PC-9 (cell line): ENCODE data around the gene TBL1XR1. TPM values are rescaled to one million over a fixed set of nuclear protein-coding genes. Genes with fewer than 3 reads are reported as not detected.

Source experiments
- BruUV-seq: library from RNA; stranded (reverse); fragments of 400-500 nt; replicated peaks from 2 replicates; lab custom pipeline; 2021; lab: Mats Ljungman, UMichigan
- CTCF ChIA-PET: fragments of 300-600 bp; sonication (Branson Sonifier 250); formaldehyde crosslinking; loops from one replicate; lab custom pipeline; 2022; ENCODE audit warnings: antibody characterized with exemption; lab: Charles Lee
- POLR2A ChIA-PET: fragments of 300-600 bp; sonication (Branson Sonifier 250); formaldehyde crosslinking; loops from one replicate; lab custom pipeline; 2022; ENCODE audit warnings: antibody characterized with exemption; ENCODE audit not compliant: unreplicated experiment; lab: Charles Lee
- DNase-seq, 2 experiments: peaks; one replicate each; pipeline versions ENCODE4 v3.0.0 to v3.0.0-alpha.2; 2015 to 2022; ENCODE audit warnings: mixed read lengths in 1 of 2
- H2AFZ ChIP-seq: fragments of 200-600 bp; sonication (generic); 2 replicates; pipeline ENCODE4 v1.8.1; 2017; ENCODE audit warnings: antibody characterized with exemption
- H3F3A ChIP-seq: fragments of 200-600 bp; sonication (generic); 2 replicates; pipeline ENCODE4 v1.8.1; 2017; ENCODE audit warnings: antibody characterized with exemption, mild to moderate bottlenecking, low read depth; ENCODE audit not compliant: insufficient read depth
- H3K27ac ChIP-seq: fragments of 200-600 bp; sonication (generic); 2 replicates; pipeline ENCODE4 v1.6.1; 2016; ENCODE audit warnings: mixed run types
- H3K27me3 ChIP-seq: fragments of 200-600 bp; sonication (generic); 2 replicates; pipeline ENCODE4 v1.6.1; 2016; ENCODE audit warnings: low read depth, mixed run types; ENCODE audit not compliant: insufficient read depth
- H3K36me3 ChIP-seq: fragments of 200-600 bp; sonication (generic); 2 replicates; pipeline ENCODE4 v1.6.1; 2016; ENCODE audit warnings: low read depth, mixed run types
- H3K4me1 ChIP-seq: fragments of 200-600 bp; sonication (generic); replicated peaks from 2 replicates; pipeline ENCODE4 v1.6.1; 2016; ENCODE audit warnings: mixed run types; ENCODE audit not compliant: insufficient read depth
- H3K4me2 ChIP-seq: fragments of 200-600 bp; sonication (generic); 2 replicates; pipeline ENCODE4 v1.6.1; 2017; ENCODE audit warnings: mixed run types
- H3K4me3 ChIP-seq: fragments of 200-600 bp; sonication (generic); 2 replicates; pipeline ENCODE4 v1.6.1; 2016; ENCODE audit warnings: mixed run types
- H3K79me2 ChIP-seq: fragments of 200-600 bp; sonication (generic); 2 replicates; pipeline ENCODE4 v1.6.1; 2017; ENCODE audit warnings: low read depth, mixed run types
- H3K9me2 ChIP-seq: fragments of 200-600 bp; sonication (generic); 2 replicates; pipeline ENCODE4 v1.8.1; 2017; ENCODE audit warnings: mild to moderate bottlenecking; ENCODE audit not compliant: insufficient read depth
- H3K9me3 ChIP-seq: fragments of 200-600 bp; sonication (generic); 2 replicates; pipeline ENCODE4 v1.8.1; 2016; ENCODE audit warnings: low read depth; ENCODE audit not compliant: insufficient read depth
- H4K20me1 ChIP-seq: fragments of 200-600 bp; sonication (generic); 2 replicates; pipeline ENCODE4 v1.8.1; 2017; ENCODE audit not compliant: insufficient read depth
- CTCF ChIP-seq: fragments of 200-600 bp; sonication (generic); conservative IDR thresholded peaks from 2 replicates; pipeline ENCODE4 v1.6.1; 2017; ENCODE audit warnings: mixed run types, antibody characterized with exemption, mild to moderate bottlenecking, moderate library complexity
- EZH2 ChIP-seq: fragments of 200-600 bp; sonication (generic); IDR thresholded peaks from 2 replicates; pipeline ENCODE4 v1.8.0; 2017; ENCODE audit warnings: antibody characterized with exemption, low read depth
- intact Hi-C: fragments of 100-400 bp; cut with micrococcal nuclease; formaldehyde crosslinking; loops from one replicate; pipeline ENCODE4 v1.10.0; 2022; ENCODE audit not compliant: unreplicated experiment
- total RNA-seq: library from RNA; stranded (reverse); gene quantifications from 2 replicates; pipeline ENCODE4 v1.2.3, GENCODE V29; 2021

TBL1XR1 gene
- total RNA-seq, 1 experiment from 2014 or later = 243 TPM

- no peaks in the 10 kb centered on the region for H3K79me2 ChIP-seq
- no peaks in the 10 kb centered on the region for H3K4me1 ChIP-seq
- TF ChIP-seq CTCF (no peak), EZH2 (no peak)
- no peak overlapping the region for H2AFZ ChIP-seq
- intact Hi-C loops = no loop called here
- H3K27ac ChIP-seq = no peak overlapping the region
- H3K9me2 ChIP-seq = no peaks in the 10 kb centered on the region; the same call in 1 of the 2 replicates
- ChIA-PET POLR2A (no interaction called here), CTCF (no interaction called here)
- no peaks in the 10 kb centered on the region for H4K20me1 ChIP-seq
- H3K4me2 ChIP-seq = no peak overlapping the region
- no peak overlapping the region for H3K4me3 ChIP-seq
- no peak for DNase-seq
- H3K27me3 ChIP-seq = no peaks in the 10 kb centered on the region
- no peaks in the 10 kb centered on the region for H3K36me3 ChIP-seq
- H3F3A ChIP-seq = no peaks in the 10 kb centered on the region
- H3K9me3 ChIP-seq = no peaks in the 10 kb centered on the region
- BruUV-seq = no TSS peak
Measured at GRCh38 chr3:176976586-176976985, 220.7 kb downstream of the TBL1XR1 start.

- Histone ChIP-seq H3K4me2 (no peak overlapping the region), H4K20me1 (no peaks in the 10 kb centered on the region), H3K79me2 (no peaks in the 10 kb centered on the region), H3K27ac (no peak overlapping the region), H2AFZ (no peak overlapping the region), H3K27me3 (no peaks in the 10 kb centered on the region), H3K4me1 (no peaks in the 10 kb centered on the region), H3K36me3 (no peaks in the 10 kb centered on the region), H3K9me3 (no peaks in the 10 kb centered on the region), H3K9me2 (no peaks in the 10 kb centered on the region; the same call in 1 of the 2 replicates), H3K4me3 (no peak overlapping the region), H3F3A (no peaks in the 10 kb centered on the region)
- intact Hi-C loops = no loop called here
- CTCF ChIA-PET = no interaction called here
- POLR2A ChIA-PET = no interaction called here
- DNase-seq = no peak
- no TSS peak for BruUV-seq
- no peak for TF ChIP-seq EZH2
- TF ChIP-seq CTCF = no peak
Measured at GRCh38 chr3:176974279-176974678, 223.0 kb downstream of the TBL1XR1 start.

- H3K4me1 ChIP-seq = peaks cover 9% of the 10 kb centered on the region
- TF ChIP-seq EZH2 = no peak
- TF ChIP-seq CTCF = no peak
- no peaks in the 10 kb centered on the region for H3K9me2 ChIP-seq
- no peak overlapping the region for H3K4me3 ChIP-seq
- no peaks in the 10 kb centered on the region for H3K9me3 ChIP-seq
- no peaks in the 10 kb centered on the region for H3F3A ChIP-seq
- no peak overlapping the region for H3K27ac ChIP-seq
- H3K79me2 ChIP-seq = no peaks in the 10 kb centered on the region
- no peaks in the 10 kb centered on the region for H4K20me1 ChIP-seq
- BruUV-seq = no TSS peak
- no peak for DNase-seq
- no peak overlapping the region for H3K4me2 ChIP-seq
- no peaks in the 10 kb centered on the region for H3K27me3 ChIP-seq
- CTCF ChIA-PET = no interaction called here
- intact Hi-C loops = no loop called here
- POLR2A ChIA-PET = no interaction called here
- H2AFZ ChIP-seq = no peak overlapping the region
- no peaks in the 10 kb centered on the region for H3K36me3 ChIP-seq
Measured at GRCh38 chr3:176971613-176972174, 225.6 kb downstream of the TBL1XR1 start.
